Keratinocyte (primary cell): Measurements from ENCODE around the gene KAT7. TPM values are rescaled to one million over a fixed set of nuclear protein-coding genes. Genes with fewer than 3 reads are reported as not detected.

Source experiments
- DNase-seq: peaks from one replicate; pipeline ENCODE4 v3.0.0-alpha.2; 2011; ENCODE audit warnings: low read depth, missing footprints, low spot score
- FAIRE-seq: peaks from 2 replicates; lab custom pipeline; 2011; peaks lifted over from hg19 to GRCh38; lab: Jason Lieb, UNC
- H2AFZ ChIP-seq: 2 replicates; pipeline ENCODE4 v1.6.0; 2012; ENCODE audit warnings: low read length, control low read depth, inconsistent platforms; ENCODE audit not compliant: control insufficient read depth
- H3K27ac ChIP-seq: 2 replicates; pipeline ENCODE4 v1.5.1; 2011; ENCODE audit warnings: low read length; ENCODE audit not compliant: control insufficient read depth, insufficient read depth
- H3K27me3 ChIP-seq: 3 replicates; pipeline ENCODE4 v1.6.0; 2011; ENCODE audit warnings: low read length; ENCODE audit not compliant: control insufficient read depth, insufficient read depth; ENCODE audit errors: extremely low read depth
- H3K36me3 ChIP-seq, 2 experiments: 2 replicates in 1 of 2; 3 replicates in 1 of 2; pipeline ENCODE4 v1.5.1; 2011; ENCODE audit warnings: low read length in 2 of 2, mild to moderate bottlenecking in 1 of 2; ENCODE audit not compliant: control insufficient read depth in 2 of 2, insufficient read depth in 2 of 2; ENCODE audit errors: extremely low read depth in 1 of 2
- H3K4me1 ChIP-seq: 3 replicates; pipeline ENCODE4 v1.5.1; 2011; ENCODE audit warnings: low read length; ENCODE audit not compliant: control insufficient read depth, insufficient read depth; ENCODE audit errors: extremely low read depth
- H3K4me2 ChIP-seq: 3 replicates; pipeline ENCODE4 v1.6.0; 2011; ENCODE audit warnings: low read depth, low read length; ENCODE audit not compliant: control insufficient read depth, insufficient read depth; ENCODE audit errors: extremely low read depth
- H3K4me3 ChIP-seq, 3 experiments: fragments of 200-600 bp in 1 of 3; sonication (generic) in 1 of 3; 2 replicates in 2 of 3; 3 replicates in 1 of 3; pipeline ENCODE4 v1.5.1; 2011 to 2016; ENCODE audit warnings: low read length in 3 of 3, mild to moderate bottlenecking in 3 of 3, control low read depth in 2 of 3, inconsistent platforms in 1 of 3, low read depth in 1 of 3, mixed read lengths in 1 of 3, mixed run types in 1 of 3, moderate library complexity in 1 of 3; ENCODE audit not compliant: control insufficient read depth in 2 of 3, insufficient read depth in 2 of 3; ENCODE audit errors: extremely low read depth in 1 of 3
- H3K79me2 ChIP-seq: 2 replicates; pipeline ENCODE4 v1.6.0; 2012; ENCODE audit warnings: low read length; ENCODE audit not compliant: control insufficient read depth, insufficient read depth
- H3K9ac ChIP-seq: 3 replicates; pipeline ENCODE4 v1.6.0; 2011; ENCODE audit warnings: low read length; ENCODE audit not compliant: control insufficient read depth, insufficient read depth; ENCODE audit errors: extremely low read depth
- H3K9me1 ChIP-seq: 3 replicates; pipeline ENCODE4 v1.6.0; 2011; ENCODE audit warnings: low read length; ENCODE audit not compliant: control insufficient read depth, insufficient read depth; ENCODE audit errors: extremely low read depth
- H3K9me3 ChIP-seq: 2 replicates; pipeline ENCODE4 v1.5.1; 2012; ENCODE audit warnings: low read depth, low read length; ENCODE audit not compliant: control insufficient read depth
- H4K20me1 ChIP-seq: 3 replicates; pipeline ENCODE4 v1.6.0; 2011; ENCODE audit warnings: low read length; ENCODE audit not compliant: control insufficient read depth, insufficient read depth; ENCODE audit errors: extremely low read depth
- CTCF ChIP-seq, 3 experiments: IDR thresholded peaks in 1 of 3; conservative IDR thresholded peaks in 1 of 3; optimal IDR thresholded peaks in 1 of 3; 2 replicates in 2 of 3; 3 replicates in 1 of 3; pipeline versions ENCODE3 to v1.5.1; 2011; ENCODE audit warnings: low read length in 3 of 3, mild to moderate bottlenecking in 3 of 3, moderate library complexity in 2 of 3, control low read depth in 1 of 3, inconsistent platforms in 1 of 3; ENCODE audit not compliant: insufficient read depth in 2 of 3; ENCODE audit errors: extremely low read depth in 1 of 3
- EZH2 ChIP-seq: IDR thresholded peaks from one replicate; pipeline ENCODE4 v1.6.1; 2012; ENCODE audit warnings: inconsistent platforms, mild to moderate bottlenecking, low read length, moderate library complexity
- dilution Hi-C: fragments of 300-500 bp; cut with MboI; formaldehyde crosslinking; loops from one replicate; pipeline ENCODE4 v1.7.0; 2020; ENCODE audit warnings: low sequenced_read_pairs; ENCODE audit not compliant: extremely low pct_ligation_motif_present
- polyA plus RNA-seq, 5 experiments: library from polyadenylated mRNA; depleted of rRNA in 3 of 5; stranded (reverse) in 3 of 5; stranded (forward) in 1 of 5; unstranded in 1 of 5; fragments of >200 nt; gene quantifications; 1 replicate in 1 of 5; 2 replicates in 3 of 5; 3 replicates in 1 of 5; pipeline versions ENCODE4 v1.2.1 to v1.2.3, GENCODE V29; 2011 to 2012; ENCODE audit warnings: missing spikeins in 2 of 5, low read depth in 1 of 5, low replicate concordance in 1 of 5

The KAT7 gene
- polyA plus RNA-seq, 1 donor (not counting 4 experiments of a cell fraction or from before 2014, with no cell fraction given), result 19.7 TPM

GRCh38 chr17:49873466-49873865 lies 85.0 kb downstream of the KAT7 start:
- no peak for TF ChIP-seq CTCF (optimal IDR thresholded peaks at IDR 0.05 in 1 of 3, IDR thresholded peaks at IDR 0.05 in 1 of 3, conservative IDR thresholded peaks at IDR 0.05 in 1 of 3; ENCODE audit: extremely low read depth in 1 of 3, insufficient read depth in 2 of 3, low read length in 3 of 3)
- no peak for TF ChIP-seq EZH2
- H3K9me1 ChIP-seq, result peaks cover 4% of the 10 kb centered on the region
- peaks cover 26% of the 10 kb centered on the region for H3K27me3 ChIP-seq
- no peak overlapping the region for H3K4me2 ChIP-seq
- H3K4me3 ChIP-seq, result no peak overlapping the region
- no peak overlapping the region for H3K27ac ChIP-seq
- H4K20me1 ChIP-seq, result no peaks in the 10 kb centered on the region
- no peak overlapping the region for H3K9ac ChIP-seq
- FAIRE-seq (no peak), DNase-seq (no peak)
- H3K79me2 ChIP-seq, result no peaks in the 10 kb centered on the region
- no peaks in the 10 kb centered on the region for H3K36me3 ChIP-seq
- H3K4me1 ChIP-seq, result peaks cover 8% of the 10 kb centered on the region
- H2AFZ ChIP-seq, result no peak overlapping the region
- H3K9me3 ChIP-seq, result no peaks in the 10 kb centered on the region
- dilution Hi-C loops, result no loop called here

GRCh38 chr17:49873926-49874325 lies 85.4 kb downstream of the KAT7 start:
- H3K4me3 ChIP-seq, result no peak overlapping the region
- DNase-seq (no peak), FAIRE-seq (no peak)
- H3K36me3 ChIP-seq, result no peaks in the 10 kb centered on the region
- no peaks in the 10 kb centered on the region for H4K20me1 ChIP-seq
- no peaks in the 10 kb centered on the region for H3K79me2 ChIP-seq
- no peaks in the 10 kb centered on the region for H3K9me3 ChIP-seq
- no peak for TF ChIP-seq EZH2
- TF ChIP-seq CTCF (optimal IDR thresholded peaks at IDR 0.05 in 1 of 3, IDR thresholded peaks at IDR 0.05 in 1 of 3, conservative IDR thresholded peaks at IDR 0.05 in 1 of 3; ENCODE audit: extremely low read depth in 1 of 3, insufficient read depth in 2 of 3, low read length in 3 of 3), result no peak
- no peak overlapping the region for H3K4me2 ChIP-seq
- H3K27ac ChIP-seq, result no peak overlapping the region
- peaks cover 22% of the 10 kb centered on the region for H3K27me3 ChIP-seq
- no peak overlapping the region for H2AFZ ChIP-seq
- dilution Hi-C loops, result no loop called here
- no peak overlapping the region for H3K9ac ChIP-seq
- H3K4me1 ChIP-seq, result peaks cover 8% of the 10 kb centered on the region
- H3K9me1 ChIP-seq, result peaks cover 4% of the 10 kb centered on the region
